K562 (cell line): Measurements from ENCODE around the gene FAM53B.

Experiments
- CHD2 ChIP-seq: IDR thresholded peaks from 2 replicates; pipeline ENCODE4 v1.6.1; 2011; ENCODE audit warnings: low read depth, low read length
- DNMT1 ChIP-seq: fragments of 450-650 bp; IDR thresholded peaks from 2 replicates; pipeline ENCODE4 v1.6.1; 2016; ENCODE audit warnings: antibody characterized with exemption, mild to moderate bottlenecking
- EZH2 ChIP-seq: IDR thresholded peaks from 2 replicates; pipeline ENCODE4 v1.6.1; 2012; ENCODE audit warnings: low read depth, mild to moderate bottlenecking, inconsistent platforms, low read length, borderline replicate concordance
- JUND ChIP-seq, 2 experiments: IDR thresholded peaks; 2 replicates in 1 of 2; 3 replicates in 1 of 2; pipeline ENCODE4 v1.6.1; 2011; ENCODE audit warnings: borderline replicate concordance in 2 of 2, low read depth in 2 of 2, low read length in 2 of 2, improper control_type of control experiment in 1 of 2, missing biosample characterization in 1 of 2, missing genetic modification characterization in 1 of 2, missing genetic modification reagents in 1 of 2
- NR2F6 ChIP-seq: fragments of 450-650 bp; formaldehyde crosslinking; IDR thresholded peaks from 2 replicates; pipeline ENCODE4 v1.4.0; 2020; ENCODE audit warnings: mild to moderate bottlenecking
- PHF8 ChIP-seq: fragments of 200-600 bp; sonication (generic); IDR thresholded peaks from 2 replicates; pipeline ENCODE4 v1.6.1; 2012; ENCODE audit warnings: mixed run types, mild to moderate bottlenecking, inconsistent platforms, low read length, moderate library complexity, borderline replicate concordance
- RFX1 ChIP-seq: fragments of 450-650 bp; IDR thresholded peaks from 2 replicates; pipeline ENCODE4 v1.6.1; 2016; ENCODE audit warnings: mild to moderate bottlenecking, moderate library complexity
- SMARCC2 ChIP-seq: fragments of 450-650 bp; IDR thresholded peaks from 2 replicates; pipeline ENCODE4 v1.6.1; 2017; ENCODE audit warnings: antibody characterized with exemption, moderate library complexity, mild to moderate bottlenecking, low read depth
- ZFP36 ChIP-seq: fragments of 150-350 bp; IDR thresholded peaks from 2 replicates; pipeline ENCODE4 v1.6.1; 2018; ENCODE audit warnings: low read length, low read depth; ENCODE audit not compliant: partially characterized antibody
- ZKSCAN3 ChIP-seq: fragments of 250-450 bp; sonication (Bioruptor Pico); IDR thresholded peaks from 2 replicates; pipeline ENCODE4 v1.4.0; 2020
- ZNF133 ChIP-seq: fragments of 250-450 bp; sonication (Bioruptor Pico); IDR thresholded peaks from 2 replicates; pipeline ENCODE4 v1.4.0; 2020; ENCODE audit warnings: mild to moderate bottlenecking
- ZSCAN29 ChIP-seq: fragments of 450-650 bp; IDR thresholded peaks from 2 replicates; pipeline ENCODE4 v1.6.1; 2017
- TF ChIP-seq, protein P1 (sequence below): fragments of 450-650 bp; IDR thresholded peaks from 2 replicates; pipeline ENCODE4 v1.6.1; 2016
- TF ChIP-seq, protein P2 (sequence below), 3 experiments: IDR thresholded peaks in 2 of 3; conservative IDR thresholded peaks in 1 of 3; 2 replicates each; pipeline ENCODE4 v1.5.1; 2011 to 2012; ENCODE audit warnings: low read length in 3 of 3, mild to moderate bottlenecking in 3 of 3, control low read depth in 2 of 3, improper control_type of control experiment in 1 of 3, inconsistent platforms in 1 of 3, low read depth in 1 of 3, mixed read lengths in 1 of 3, moderate library complexity in 1 of 3; ENCODE audit not compliant: insufficient read depth in 2 of 3

DNA sequence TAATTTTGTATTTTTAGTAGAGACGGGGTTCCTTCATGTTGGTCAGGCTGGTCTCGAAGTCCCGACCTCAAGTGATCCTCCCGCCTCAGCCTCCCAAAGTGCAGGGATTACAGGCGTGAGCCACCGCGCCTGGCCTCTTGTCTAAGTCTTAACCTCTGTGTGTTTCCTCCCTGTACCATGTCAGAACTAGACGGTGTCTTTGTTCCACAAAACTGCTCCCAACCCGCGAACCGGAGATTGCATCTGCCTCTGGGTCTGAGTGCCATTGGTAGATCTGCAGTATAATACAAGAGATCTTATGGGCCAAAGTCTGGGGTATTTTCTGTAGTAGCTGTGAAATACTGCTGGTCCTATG is 48.8 kb upstream of the FAM53B start:
- no peak for TF ChIP-seq ZKSCAN3
- TF ChIP-seq ZFP36, result no peak
- no peak for TF ChIP-seq ZSCAN29
- no peak for TF ChIP-seq ZNF133
- no peak for TF ChIP-seq DNMT1
- no peak for TF ChIP-seq PHF8
- TF ChIP-seq SMARCC2, result no peak
- no peak for TF ChIP-seq NR2F6
- no peak for TF ChIP-seq RFX1
- no peak for TF ChIP-seq JUND (IDR thresholded peaks at IDR 0.05; ENCODE audit: borderline replicate concordance, low read depth, low read length)
- no peak for TF ChIP-seq JUND (tag; IDR thresholded peaks at IDR 0.05; ENCODE audit: borderline replicate concordance, low read depth, low read length)
- TF ChIP-seq, protein P1, sequence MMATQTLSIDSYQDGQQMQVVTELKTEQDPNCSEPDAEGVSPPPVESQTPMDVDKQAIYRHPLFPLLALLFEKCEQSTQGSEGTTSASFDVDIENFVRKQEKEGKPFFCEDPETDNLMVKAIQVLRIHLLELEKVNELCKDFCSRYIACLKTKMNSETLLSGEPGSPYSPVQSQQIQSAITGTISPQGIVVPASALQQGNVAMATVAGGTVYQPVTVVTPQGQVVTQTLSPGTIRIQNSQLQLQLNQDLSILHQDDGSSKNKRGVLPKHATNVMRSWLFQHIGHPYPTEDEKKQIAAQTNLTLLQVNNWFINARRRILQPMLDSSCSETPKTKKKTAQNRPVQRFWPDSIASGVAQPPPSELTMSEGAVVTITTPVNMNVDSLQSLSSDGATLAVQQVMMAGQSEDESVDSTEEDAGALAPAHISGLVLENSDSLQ, result no peak
- TF ChIP-seq, protein P2, sequence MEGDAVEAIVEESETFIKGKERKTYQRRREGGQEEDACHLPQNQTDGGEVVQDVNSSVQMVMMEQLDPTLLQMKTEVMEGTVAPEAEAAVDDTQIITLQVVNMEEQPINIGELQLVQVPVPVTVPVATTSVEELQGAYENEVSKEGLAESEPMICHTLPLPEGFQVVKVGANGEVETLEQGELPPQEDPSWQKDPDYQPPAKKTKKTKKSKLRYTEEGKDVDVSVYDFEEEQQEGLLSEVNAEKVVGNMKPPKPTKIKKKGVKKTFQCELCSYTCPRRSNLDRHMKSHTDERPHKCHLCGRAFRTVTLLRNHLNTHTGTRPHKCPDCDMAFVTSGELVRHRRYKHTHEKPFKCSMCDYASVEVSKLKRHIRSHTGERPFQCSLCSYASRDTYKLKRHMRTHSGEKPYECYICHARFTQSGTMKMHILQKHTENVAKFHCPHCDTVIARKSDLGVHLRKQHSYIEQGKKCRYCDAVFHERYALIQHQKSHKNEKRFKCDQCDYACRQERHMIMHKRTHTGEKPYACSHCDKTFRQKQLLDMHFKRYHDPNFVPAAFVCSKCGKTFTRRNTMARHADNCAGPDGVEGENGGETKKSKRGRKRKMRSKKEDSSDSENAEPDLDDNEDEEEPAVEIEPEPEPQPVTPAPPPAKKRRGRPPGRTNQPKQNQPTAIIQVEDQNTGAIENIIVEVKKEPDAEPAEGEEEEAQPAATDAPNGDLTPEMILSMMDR (IDR thresholded peaks at IDR 0.05 in 2 of 3, conservative IDR thresholded peaks at IDR 0.05 in 1 of 3; ENCODE audit: insufficient read depth in 2 of 3, low read depth in 1 of 3, low read length in 3 of 3), result no peak
- TF ChIP-seq CHD2, result no peak
- no peak for TF ChIP-seq EZH2
